Stomach (tissue), 4 donors: Measurements from ENCODE around the gene DOCK1.

ENCODE experiments used
- POLR2A ChIP-seq, 4 donors: fragments of 450-650 bp; IDR thresholded peaks; one replicate each; pipeline ENCODE4 v1.6.1; 2016; ENCODE audit warnings: antibody characterized with exemption in 4 of 4, control low read depth in 2 of 4, mild to moderate bottlenecking in 1 of 4, moderate library complexity in 1 of 4
- POLR2AphosphoS5 ChIP-seq, 3 donors: sonication (generic); formaldehyde crosslinking; IDR thresholded peaks; one replicate each; pipeline ENCODE4 v1.6.1; 2016; ENCODE audit warnings: antibody characterized with exemption in 3 of 3
- TF ChIP-seq, protein P1 (sequence below), 7 experiments: fragments of 450-650 bp in 4 of 7; fragments of 200-600 bp in 3 of 7; sonication (generic) in 3 of 7; IDR thresholded peaks; one replicate each; pipeline ENCODE4 v1.5.1; 2016 to 2019; ENCODE audit warnings: antibody characterized with exemption in 7 of 7, control low read depth in 2 of 7, mild to moderate bottlenecking in 1 of 7

DNA sequence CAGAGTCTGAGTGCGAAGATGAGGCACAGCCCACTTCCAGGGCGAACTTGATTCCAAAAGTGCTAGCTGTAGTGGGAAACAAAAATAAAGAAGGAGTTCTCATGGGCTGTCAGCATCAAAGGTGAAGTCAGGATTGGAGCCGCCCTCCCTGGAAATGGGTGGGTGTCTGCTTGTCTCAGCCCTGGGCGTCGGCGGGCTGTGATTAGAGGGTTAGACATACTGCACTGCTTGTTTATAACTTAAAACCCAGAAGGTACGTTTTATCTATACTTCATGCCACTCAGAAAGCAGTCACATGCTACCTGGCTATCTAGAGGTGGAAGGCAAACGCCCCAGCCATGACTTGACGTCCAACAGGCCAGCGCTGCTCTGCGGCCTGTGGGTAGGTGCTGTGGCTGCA, 535.1 kb downstream of the DOCK1 start:
- TF ChIP-seq, protein P1, sequence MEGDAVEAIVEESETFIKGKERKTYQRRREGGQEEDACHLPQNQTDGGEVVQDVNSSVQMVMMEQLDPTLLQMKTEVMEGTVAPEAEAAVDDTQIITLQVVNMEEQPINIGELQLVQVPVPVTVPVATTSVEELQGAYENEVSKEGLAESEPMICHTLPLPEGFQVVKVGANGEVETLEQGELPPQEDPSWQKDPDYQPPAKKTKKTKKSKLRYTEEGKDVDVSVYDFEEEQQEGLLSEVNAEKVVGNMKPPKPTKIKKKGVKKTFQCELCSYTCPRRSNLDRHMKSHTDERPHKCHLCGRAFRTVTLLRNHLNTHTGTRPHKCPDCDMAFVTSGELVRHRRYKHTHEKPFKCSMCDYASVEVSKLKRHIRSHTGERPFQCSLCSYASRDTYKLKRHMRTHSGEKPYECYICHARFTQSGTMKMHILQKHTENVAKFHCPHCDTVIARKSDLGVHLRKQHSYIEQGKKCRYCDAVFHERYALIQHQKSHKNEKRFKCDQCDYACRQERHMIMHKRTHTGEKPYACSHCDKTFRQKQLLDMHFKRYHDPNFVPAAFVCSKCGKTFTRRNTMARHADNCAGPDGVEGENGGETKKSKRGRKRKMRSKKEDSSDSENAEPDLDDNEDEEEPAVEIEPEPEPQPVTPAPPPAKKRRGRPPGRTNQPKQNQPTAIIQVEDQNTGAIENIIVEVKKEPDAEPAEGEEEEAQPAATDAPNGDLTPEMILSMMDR (IDR thresholded peaks at IDR 0.05), result no peak
- TF ChIP-seq POLR2AphosphoS5 (IDR thresholded peaks at IDR 0.05), result no peak
- no peak for TF ChIP-seq POLR2A (IDR thresholded peaks at IDR 0.05)
